ENCODE measurements around the gene CD55.
A peak's percentile ranks its signal among the peaks of the same experiment; 100 is the strongest.

Gene CD55

GRCh38 chr1:207321079-207321789 lies at the start of gene CD55:
TSS of gene CD55 (plus strand) at chr1:207321678. CDS start at chr1:207321766, 88 bp downstream.
- DNase-seq (ENCODE audit: low read depth, low spot score) = peak; percentile 60

- DNase-seq (ENCODE audit: low read depth, low spot score) = no peak
Measured at GRCh38 chr1:207274882-207275281, 46.6 kb upstream of the CD55 start.

- DNase-seq (ENCODE audit: low read depth, low spot score) = no peak
Measured at GRCh38 chr1:207276465-207276864, 45.0 kb upstream of the CD55 start.

GRCh38 chr1:207277241-207277640 lies 44.2 kb upstream of the CD55 start:
- no peak for DNase-seq (ENCODE audit: low read depth, low spot score)

GRCh38 chr1:207279652-207280051 lies 41.8 kb upstream of the CD55 start:
- DNase-seq (ENCODE audit: low read depth, low spot score) = no peak

- no peak for DNase-seq (ENCODE audit: low read depth, low spot score)
Measured at GRCh38 chr1:207280706-207281105, 40.8 kb upstream of the CD55 start.

- no peak for DNase-seq (ENCODE audit: low read depth, low spot score)
Measured at GRCh38 chr1:207282058-207282457, 39.4 kb upstream of the CD55 start.

- no peak for DNase-seq (ENCODE audit: low read depth, low spot score)
Measured at GRCh38 chr1:207282496-207283380, 38.7 kb upstream of the CD55 start.

GRCh38 chr1:207283421-207283820 lies 38.1 kb upstream of the CD55 start:
- DNase-seq (ENCODE audit: low read depth, low spot score) = no peak

- no peak for DNase-seq (ENCODE audit: low read depth, low spot score)
Measured at GRCh38 chr1:207284209-207284897, 37.1 kb upstream of the CD55 start.

GRCh38 chr1:207286786-207287468 lies 34.6 kb upstream of the CD55 start:
- no peak for DNase-seq (ENCODE audit: low read depth, low spot score)

- no peak for DNase-seq (ENCODE audit: low read depth, low spot score)
Measured at GRCh38 chr1:207288315-207288714, 33.2 kb upstream of the CD55 start.

GRCh38 chr1:207289756-207290155 lies 31.7 kb upstream of the CD55 start:
- no peak for DNase-seq (ENCODE audit: low read depth, low spot score)

- DNase-seq (ENCODE audit: low read depth, low spot score) = no peak
Measured at GRCh38 chr1:207291723-207292122, 29.8 kb upstream of the CD55 start.

GRCh38 chr1:207298186-207298585 lies 23.3 kb upstream of the CD55 start:
- DNase-seq (ENCODE audit: low read depth, low spot score) = no peak

GRCh38 chr1:207298636-207299398 lies 22.7 kb upstream of the CD55 start:
- DNase-seq (ENCODE audit: low read depth, low spot score) = no peak

- DNase-seq (ENCODE audit: low read depth, low spot score) = no peak
Measured at GRCh38 chr1:207300970-207301369, 20.5 kb upstream of the CD55 start.

- DNase-seq (ENCODE audit: low read depth, low spot score) = no peak
Measured at GRCh38 chr1:207302618-207303393, 18.7 kb upstream of the CD55 start.

- no peak for DNase-seq (ENCODE audit: low read depth, low spot score)
Measured at GRCh38 chr1:207304710-207305488, 16.6 kb upstream of the CD55 start.

Measured in smooth muscle cell of the brain vasculature (primary cell).